NCI-H345 treated with DMSO at 0.1 percent for 48 hours (cell line): ENCODE results near the gene LCOR.

ENCODE experiments used
- DNase-seq: peaks from one replicate; lab custom pipeline; 2025; ENCODE audit not compliant: unreplicated experiment; lab: John Stamatoyannopoulos, UW

The LCOR gene

GRCh38 chr10:97007417-97007816 lies 175.3 kb downstream of the LCOR start:
- DNase-seq: no peak

DNA sequence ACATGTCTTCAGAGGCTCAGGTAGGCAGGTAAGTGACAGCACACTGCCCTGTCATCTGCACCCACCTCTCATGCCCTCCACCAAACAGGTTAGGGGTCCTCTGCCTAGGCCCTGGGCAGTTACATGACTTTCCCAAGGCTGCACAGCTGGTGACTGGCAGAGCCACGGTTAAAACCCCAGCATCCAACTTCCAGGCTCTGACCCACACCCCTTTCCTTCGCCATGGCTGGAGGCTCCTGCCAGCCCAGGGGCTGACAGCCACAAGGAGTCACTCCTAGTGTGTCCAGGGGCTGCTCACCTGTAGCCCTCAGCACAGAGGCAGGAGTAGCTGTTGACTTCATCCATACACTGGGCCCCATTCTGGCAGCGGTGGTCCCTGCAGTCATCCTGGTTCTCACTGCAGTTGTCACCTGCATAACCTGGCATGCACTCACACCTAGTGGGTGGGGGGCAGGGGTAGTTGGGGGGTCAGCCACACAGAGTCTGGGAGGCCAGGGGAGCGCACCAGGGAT lies 178.7 kb downstream of the LCOR start:
- no peak for DNase-seq

DNA sequence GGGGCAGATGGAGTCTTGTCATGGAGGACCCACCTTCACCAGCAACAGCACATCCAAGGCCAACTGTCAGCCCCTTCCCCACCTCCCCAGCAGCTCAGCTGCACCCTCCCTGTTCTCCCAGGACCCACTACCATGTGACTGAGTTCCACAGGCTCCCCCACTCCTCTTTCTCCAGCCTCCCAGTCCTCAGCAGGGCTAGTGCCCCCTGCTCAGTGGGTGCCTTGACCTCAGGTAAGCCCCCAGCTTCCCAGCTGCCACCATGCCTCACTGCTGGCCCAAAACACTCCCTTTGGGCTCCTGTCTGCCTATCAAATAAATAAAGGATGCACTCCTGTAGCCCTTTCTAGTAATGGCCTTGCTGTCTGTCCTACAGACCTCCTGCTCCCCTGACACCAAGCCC lies 179.3 kb downstream of the LCOR start:
- no peak for DNase-seq

DNA sequence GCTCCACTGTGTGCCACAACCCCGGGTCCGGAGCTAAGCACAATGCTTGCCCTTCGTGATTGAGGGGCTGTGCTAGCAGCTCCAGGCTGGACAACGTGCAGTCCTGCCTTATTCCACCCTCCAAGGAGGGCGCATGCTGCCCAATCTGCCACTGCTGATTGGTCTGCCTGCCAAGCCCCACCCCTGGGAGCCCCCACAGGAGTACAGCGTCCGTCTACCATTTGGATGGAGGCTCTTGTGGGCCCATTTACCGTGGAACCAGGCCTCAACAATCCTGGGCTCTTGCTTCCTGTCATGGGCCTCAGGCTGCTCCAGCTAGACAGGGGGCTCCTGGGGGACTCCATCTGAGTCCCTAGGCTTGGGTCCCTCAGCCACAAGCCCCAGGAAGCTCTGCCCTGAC lies 180.4 kb downstream of the LCOR start:
- no peak for DNase-seq

- DNase-seq: no peak
Observed at GRCh38 chr10:97013568-97013967, 181.5 kb downstream of the LCOR start.

DNA sequence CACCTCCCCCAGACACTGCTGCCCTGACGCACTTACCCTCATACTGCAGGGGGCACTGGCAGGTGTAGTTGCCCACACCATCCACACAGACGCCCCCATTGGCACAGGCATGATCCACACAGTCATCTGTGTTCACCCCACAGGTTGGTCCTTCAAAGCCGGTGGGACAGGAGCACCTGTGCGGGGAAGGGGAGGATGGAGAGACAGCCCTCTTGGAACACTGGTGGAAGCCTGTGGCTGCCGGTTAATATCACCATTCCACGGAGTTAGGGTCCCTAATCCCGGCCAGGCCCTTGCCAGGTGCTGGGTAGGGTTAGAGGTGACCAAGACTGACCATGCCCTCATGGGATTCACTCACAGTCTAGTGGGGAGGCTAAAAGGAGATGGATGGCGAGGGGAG lies 181.9 kb downstream of the LCOR start:
- no peak for DNase-seq

- DNase-seq: no peak
Observed at GRCh38 chr10:97015240-97015639, 183.1 kb downstream of the LCOR start.

DNA sequence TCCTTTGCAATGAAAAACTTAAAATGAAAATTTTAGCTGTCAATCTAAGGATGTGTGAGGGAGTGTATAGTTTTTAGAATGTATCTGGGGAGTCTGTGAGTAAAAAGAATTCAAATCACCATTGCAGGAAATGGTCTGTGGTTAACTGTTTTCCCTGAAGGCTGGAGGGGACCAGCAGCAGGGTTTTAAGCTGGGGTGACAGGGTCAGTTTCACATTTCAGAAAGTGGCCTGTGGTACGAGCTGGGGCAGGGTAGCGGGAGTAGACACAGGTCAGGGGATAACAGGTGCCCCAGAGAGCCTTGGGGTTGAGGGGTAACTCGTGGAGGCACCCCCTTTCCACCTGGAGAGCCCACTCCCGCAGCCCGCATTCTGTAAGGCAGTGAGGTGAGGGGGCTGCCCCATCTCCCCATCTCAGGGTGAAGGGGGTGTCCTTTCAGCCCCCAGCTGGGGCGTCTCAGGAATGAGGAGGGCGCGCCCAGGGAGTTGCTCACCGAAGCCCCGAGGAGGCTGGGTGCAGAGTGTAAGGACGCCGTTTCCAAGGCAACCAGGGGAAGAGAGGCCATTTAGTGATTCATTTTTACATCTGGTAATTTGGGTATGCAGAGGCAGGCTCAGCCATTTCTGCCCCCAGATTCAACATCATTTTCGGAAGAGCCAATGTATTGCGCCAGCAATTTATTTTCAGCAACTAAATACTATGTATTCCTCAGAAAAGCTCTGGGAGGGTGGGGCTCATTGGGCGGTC lies 184.8 kb downstream of the LCOR start:
- no peak for DNase-seq

GRCh38 chr10:97017474-97017903 lies 185.4 kb downstream of the LCOR start:
- no peak for DNase-seq

DNA sequence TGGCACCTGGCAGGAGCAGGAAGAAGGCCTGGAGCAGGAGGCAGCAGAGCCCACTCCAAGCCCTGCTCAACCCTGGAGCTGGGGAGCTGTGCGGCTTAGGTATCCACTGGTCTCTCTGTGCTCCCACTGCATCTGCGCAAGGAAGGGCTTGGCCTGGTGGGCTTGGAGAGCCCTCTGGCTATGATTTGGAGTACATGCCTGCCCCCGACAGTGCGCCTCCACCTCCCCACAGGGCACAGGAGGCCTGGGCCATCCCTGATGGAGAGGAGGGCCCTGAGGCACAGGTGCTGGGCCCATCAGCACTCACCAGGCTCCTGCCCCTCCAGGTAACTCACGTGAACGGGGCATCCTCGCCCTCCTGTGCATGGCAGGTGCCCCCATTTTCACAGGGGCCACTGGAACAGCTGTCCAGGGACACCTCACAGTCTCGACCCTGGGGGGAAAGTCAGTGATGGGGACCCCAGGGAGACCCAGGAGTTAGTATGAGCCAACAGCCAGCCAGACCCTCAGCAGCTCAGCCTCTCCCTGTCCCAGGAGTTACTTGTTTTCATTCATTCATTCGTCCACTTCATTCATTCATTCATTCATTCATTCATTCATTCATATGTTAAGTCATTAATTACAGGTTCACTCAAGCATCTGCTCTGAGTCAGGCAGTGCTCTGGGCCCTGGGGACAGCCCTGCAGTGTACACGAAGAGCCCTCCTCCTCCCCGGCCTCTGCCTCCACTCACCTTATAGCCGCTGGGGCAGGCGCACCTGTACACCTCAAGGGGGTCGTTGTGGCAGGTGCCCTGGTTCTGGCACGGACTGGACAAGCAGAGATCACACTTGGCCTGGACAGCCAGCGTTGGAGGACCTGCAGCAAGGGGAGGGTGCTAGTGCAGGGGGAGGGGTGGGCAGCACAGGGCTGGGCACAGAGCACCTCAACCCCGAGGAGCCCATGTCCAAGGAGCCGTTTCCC lies 186.4 kb downstream of the LCOR start:
- DNase-seq: no peak

DNA sequence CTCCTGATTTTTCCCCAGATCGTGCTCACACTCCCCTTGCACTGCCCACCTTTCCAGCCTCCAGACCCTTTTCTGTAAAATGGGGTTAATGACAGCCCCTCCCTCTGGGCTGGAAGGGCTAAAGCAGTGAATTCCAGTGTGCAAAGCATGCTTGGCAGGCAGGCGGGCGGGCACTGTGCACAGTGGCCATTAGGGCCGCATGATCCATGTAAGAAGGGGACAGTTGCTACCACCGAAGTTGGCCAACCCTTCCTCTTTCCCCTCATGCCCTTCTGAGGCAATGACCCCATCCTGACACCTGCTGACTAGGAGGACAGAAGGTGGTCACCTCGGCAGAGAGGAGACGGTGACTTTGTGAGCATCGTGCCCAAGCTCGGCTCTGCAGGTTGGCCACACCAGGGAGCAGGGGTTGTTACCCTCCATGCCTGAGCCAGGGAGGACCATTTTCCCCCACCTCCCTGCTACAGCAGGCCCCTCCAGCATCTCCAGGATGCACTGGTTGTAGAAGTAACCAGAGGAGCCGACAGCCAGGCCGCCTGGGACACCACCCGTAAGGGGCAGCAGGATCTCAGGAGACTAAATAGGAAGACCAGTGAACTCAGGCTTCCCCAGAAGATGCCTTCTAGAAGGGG lies 187.2 kb downstream of the LCOR start:
- no peak for DNase-seq

DNA sequence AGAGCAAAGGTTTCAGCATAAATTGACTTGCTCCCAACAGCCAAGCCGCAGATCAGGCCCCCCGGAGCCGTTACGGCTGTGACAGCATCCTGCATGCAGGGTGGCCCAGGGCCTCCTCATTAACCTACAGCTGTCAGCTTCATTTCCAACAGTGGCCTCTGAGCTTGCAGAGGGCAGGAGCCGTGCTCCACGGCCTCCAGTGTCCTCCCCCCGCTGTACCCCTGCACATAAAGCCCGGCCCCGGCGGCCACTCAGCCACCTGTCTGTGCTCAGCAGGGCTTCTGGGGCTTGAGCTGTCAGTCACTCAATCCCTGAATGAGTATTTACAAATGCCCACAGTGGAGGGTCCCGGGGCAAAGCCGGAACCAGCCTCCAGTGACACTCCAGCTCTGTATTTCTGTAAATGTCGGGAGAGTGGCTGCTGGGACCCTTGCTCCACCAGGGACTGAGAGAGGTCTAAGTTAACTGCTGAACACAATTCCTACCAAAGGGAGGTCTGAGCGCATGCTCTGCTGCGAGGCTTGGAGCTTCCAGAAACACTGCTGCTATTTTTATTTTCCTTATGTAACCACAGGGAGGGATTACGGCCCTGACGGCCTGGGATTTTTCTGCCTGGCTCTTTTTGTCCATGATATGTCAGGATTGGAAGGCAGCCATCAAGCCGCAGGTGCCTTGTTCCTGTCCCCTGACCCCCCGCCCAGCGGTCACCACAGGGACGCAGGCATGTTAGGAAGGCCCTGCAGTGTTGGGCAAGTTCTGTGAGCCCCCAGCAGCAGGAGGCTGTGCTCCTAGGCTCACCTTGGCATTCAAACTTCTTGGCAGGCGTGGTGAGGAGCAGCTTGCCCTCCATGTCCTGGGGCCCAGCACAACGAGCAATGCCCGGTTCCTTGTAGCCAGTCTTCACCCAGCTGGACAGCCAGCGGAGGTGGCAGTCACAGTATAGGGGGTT lies 188.6 kb downstream of the LCOR start:
- DNase-seq: peak; percentile 62

- no peak for DNase-seq
Observed at GRCh38 chr10:97022616-97023015, 190.5 kb downstream of the LCOR start.

DNA sequence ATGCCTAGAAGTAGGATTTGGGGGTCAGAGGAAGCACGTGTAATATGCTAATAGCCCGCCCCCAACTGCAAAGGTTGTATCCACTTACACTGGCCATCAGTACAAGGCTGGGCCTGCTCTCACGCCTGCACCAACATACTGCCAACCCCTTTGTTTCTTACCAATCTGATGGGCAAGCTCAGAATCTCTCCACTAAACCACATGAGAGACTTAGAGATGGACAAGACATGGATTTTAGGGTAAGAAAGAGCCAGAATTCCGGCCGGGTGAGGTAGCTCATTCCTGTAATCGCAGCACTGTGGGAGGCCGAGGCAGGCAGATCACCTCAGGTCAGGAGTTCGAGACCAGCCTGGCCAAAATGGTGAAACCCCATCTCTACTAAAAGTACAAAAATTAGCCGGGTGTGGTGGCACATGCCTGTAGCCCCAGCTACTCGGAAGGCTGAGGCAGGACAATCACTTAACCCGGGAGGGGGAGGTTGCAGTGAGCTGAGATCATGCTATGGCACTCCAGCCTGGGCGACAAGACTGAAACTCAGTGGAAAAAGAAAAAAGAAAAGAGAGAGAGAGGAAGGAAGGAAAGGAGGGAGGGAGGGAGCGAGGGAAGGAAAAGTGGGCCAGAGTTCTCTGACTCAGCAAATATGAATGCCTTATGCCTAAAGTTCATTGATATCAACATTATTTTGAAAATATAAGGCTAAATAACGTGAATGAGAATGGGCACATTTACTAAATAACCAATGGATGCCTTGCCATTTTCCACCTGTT lies 191.5 kb downstream of the LCOR start:
- no peak for DNase-seq

DNA sequence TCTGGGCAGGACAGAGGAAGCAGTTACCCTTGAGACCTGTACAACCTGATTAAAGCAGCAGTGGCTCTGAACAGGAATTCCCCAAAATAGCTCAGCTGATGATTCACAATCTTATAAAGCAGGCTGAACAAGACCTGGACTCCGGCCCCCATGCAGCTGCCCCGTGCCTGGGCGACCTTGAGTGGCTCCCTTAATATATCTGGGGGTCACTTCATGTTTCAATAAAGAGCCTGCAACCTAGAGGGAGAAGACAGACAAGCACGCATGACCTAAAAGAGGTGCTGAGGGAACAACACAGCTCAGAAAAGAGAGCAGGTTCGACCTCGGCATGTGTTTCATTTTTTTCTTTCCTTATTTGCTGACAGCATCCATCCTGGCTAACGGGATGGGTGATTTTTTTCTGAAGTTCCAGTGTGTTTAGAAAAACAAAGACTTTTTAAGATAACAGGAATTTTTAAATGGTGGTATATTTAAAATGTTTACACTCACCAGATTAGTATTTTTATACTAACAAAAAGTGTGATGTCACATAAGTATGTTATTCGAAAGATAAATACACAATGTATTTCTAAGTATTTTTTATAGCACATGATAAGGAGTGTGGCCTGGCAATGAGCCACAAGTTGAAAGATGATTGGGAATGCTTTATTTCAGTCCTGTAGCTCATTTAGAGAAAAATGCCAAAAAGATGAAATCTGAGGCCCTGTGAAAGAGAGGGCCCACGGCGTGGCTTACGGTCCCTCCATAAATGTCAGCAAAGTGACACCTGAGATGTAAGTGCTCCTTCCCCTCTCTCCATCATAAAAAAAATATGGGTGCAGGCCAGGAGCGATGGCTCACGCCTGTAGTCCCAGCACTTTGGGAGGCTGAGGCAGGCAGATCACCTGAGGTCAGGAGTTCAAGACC lies 192.3 kb downstream of the LCOR start:
- DNase-seq: no peak

- no peak for DNase-seq
Observed at GRCh38 chr10:97025613-97026242, 193.6 kb downstream of the LCOR start.

DNA sequence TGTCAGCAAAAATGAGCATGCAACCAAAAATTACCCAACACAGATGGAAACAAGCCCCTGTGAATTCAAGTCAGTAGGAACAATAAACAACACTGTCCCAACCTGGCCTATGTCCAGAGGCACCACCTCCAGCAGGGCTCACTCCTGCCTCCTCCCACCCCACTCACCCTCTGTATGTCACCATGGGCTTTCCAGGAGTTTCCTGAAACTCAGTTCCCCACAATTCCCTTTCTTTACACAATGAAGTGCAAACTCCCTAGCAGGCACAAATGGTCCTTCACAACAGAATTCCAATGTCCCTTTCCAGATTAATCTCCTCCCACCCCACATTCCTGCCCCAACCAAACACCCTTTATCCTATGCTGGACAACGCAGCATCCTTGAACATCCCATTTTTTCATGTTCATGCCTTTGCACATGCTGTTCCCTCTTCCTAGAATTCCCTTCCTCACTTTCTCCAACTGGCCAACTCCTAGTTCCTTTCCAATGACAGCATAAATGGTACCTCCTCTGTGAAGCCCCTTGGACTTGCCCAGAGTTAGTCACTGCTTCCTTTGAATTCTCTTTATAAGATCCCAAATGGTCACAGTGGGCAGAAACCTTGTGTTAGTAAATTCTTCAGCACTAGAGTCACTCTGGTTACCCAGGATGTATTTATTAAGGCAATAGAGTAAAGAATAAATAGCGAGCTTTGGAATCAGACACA lies 196.2 kb downstream of the LCOR start:
- no peak for DNase-seq

GRCh38 chr10:97028832-97029178 lies 196.7 kb downstream of the LCOR start:
- DNase-seq: no peak
